NCI-H774 (cell line): ENCODE results near the gene SLC9A7.

Experiments used
- DNase-seq: peaks from one replicate; lab custom pipeline; 2025; lab: John Stamatoyannopoulos, UW

SLC9A7 gene

DNA sequence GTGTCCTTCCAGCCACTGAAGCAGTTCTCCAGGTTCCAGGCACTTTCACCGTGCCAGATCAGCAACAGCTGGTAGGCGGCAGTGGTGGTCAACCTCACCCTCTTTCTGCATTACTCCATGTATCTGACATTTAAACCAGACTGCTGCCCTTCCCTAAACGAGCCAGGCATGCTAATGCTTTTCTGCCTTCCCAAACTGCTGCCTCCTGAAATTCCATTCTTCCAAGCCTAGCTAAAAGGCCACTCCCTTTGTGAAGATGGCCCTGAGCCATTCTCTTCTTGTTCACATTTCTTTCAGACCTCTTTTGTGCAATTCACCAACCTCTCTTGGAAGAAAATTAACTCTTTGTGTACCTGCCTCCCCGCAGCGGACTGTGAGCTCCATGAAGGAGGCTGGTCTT, 111.7 kb downstream of the SLC9A7 start:
- DNase-seq, result no peak

DNA sequence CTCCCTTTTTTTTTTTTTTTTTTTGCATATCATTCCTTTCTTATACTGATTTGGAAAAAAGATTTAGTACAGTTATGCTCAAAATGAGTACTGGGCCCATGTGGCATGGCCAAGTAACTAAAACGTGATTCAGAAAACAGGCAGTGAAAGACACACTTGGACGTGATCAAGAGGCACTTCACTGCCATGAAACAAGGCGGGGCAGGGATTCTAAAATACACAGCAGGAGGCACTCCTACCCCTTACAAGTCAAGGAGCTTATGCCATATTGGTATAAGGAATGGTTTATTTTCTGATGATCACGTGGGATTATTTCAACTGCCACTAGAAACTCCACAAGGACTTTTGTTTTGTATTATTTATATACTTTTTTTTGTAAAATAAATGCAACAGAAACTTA, 113.3 kb downstream of the SLC9A7 start:
- no peak for DNase-seq

DNA sequence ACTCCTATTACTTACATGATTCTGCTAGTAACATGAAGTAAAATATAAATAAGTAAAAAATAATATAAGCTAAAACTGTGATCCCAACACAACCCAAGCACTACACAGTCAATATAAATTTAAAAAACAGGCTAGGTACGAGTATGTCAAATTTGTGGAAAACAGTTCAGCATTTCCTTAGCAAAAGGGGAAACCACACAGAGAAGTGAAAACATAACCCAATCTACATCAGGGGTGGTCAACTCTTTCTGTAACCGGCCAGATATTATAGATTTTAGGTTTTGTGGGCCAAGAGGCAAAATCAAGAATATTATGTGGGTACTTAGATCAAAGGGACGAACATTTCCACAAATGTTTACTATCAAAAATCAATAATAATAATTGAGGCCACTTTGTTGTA, 115.3 kb downstream of the SLC9A7 start:
- DNase-seq, result no peak

DNA sequence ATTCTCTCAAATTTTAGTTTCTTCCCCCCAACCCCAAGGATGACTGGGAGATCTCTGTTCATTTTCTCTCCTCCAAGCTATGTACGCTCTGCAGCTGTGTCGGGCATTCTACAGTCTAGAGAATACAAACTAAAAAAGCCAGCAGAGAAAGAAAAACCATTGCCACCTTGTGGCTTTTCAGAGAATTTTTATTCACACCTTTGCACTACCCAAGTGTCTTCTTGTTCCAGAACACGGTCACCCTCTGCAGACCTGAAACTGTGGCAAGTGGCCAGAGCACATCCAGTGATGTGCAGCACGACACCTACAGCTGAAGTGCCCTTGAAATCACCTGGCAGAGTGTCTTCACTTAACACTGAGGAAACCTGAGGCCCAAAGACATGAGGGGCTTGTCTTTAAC, 116.8 kb downstream of the SLC9A7 start:
- DNase-seq, result no peak

DNA sequence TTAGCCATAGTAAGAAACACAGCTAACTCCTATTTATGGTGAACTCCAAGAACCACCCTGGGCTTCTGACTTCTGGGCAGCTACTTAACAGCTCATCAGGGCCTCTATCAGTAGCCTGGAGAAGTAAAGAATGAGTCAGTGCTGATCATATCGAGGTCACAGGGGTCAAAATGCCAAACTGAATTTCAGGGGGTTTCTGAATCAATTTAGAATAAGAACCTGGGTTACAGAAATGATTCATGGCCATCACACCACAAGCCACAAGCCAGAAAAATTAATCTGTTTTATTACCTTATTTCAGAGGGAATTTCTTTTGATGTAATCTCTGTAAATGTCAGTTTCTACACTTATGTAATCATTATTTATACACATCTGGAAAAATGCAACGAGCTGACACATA, 121.0 kb downstream of the SLC9A7 start:
- no peak for DNase-seq

DNA sequence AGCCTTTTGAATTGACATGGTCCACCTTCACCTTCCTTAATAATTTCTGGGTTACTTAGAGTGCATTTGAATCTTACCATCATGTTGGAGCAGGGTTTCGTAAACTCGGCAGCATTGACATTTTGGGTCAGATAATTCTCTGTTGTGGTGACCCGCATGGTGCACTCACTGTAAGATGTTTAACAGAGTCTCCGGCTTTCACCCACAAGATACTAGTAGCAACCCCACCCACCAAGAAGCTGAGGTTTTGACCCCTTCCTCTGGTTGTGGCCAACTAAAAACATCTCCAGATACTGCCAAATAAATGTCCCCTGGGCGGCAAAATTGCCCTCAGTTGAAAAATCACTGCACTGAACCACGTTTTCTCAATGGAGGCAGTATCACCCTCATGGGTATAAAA, 122.7 kb downstream of the SLC9A7 start:
- no peak for DNase-seq

DNA sequence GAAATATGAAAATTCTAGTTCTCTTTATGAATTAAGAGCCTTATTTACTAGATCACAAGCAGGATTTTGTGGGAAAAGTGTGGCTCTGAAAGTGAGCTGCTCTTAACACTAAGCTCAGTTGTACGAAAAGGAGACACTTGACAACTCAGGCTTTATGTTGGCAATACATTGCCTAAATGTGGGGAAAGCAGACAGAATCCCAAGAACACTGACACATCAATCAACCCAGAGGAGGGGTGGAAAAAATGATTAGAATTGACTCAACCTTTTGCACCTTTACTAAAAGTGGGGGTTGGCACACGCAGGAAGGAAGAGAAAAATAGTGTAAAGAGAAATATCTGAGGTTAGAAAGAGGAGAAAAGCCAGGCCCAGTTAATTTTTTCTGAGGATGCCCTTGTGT, 123.7 kb downstream of the SLC9A7 start:
- no peak for DNase-seq

DNA sequence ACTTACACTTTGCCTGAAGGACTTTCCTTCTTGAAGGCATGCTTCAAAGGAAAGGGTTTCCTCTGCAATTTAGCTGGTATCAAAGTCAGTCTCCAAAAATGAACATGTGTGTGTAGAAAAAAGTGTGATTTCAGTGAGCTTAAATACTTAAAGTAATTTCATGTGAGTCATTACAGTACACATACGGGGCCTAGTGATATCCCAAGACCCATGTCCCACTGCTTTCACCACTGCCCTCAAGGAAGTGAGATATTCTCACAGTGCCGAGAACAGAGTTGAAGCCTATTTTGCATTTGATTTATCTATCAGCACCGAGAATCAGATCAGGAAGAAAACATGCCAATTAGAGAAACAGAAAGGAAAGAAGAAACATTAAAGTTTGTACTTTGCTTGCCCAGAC, 124.3 kb downstream of the SLC9A7 start:
- DNase-seq, result no peak

DNA sequence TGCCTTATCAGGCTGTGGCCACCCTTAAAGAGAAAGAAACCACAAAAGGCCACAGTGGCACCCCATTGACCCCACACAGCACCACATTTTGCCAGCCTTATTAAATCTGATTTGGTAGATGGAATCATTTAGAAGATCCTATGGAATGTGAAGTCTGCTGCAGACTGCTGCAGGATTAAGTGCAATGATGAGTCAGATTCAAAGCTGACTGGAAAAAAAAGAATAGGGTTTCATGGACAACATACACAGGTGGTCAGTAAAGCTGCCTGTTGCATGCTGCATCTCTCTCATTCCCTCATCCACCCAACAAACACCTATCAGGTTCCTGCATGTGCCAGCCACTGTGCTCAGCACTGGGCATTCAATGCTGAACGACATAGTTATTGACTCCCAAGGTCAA, 128.8 kb downstream of the SLC9A7 start:
- no peak for DNase-seq

DNA sequence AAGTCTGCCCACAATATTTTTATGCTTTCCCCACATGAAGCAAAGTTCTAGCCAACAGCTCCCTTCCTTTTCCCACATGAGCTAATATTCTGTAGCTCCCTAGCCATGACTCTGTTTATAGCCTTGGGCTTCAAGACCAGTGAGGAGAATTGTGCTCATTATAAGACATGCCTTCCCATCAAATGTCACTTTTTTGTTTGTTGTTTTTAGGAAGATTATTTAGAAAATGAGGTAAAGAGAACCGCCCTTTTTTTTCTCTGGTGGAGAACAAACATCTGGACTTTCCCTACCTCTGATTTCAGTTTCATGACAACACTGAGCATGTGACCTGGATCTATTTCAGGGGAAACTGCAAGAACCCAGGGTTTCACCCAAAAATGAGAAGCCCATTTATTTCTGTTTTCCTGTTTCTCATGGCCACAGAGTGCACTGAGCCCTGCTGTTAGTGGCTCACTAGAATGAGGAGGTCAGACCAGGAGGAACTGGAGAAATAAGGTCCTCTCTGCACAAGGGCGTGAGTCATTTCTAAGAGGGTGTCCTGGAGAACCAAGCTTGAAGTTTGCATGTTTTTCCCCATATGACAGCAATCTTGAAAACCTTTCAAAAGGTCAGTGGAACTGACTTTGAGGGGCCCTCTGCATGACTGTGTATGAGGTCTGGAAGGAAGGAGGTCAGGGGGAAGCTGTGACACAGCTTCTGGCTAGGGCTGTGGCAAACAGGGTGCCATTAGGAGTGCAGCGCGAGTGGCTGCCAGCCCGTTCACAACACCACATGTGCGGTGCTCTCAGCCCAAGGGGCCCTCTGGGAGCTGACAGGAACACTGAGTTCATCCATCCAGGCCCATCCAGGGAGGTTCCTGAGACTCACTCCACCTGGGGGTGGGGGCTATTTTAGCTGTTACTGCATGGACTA, 130.2 kb downstream of the SLC9A7 start:
- DNase-seq, result no peak

DNA sequence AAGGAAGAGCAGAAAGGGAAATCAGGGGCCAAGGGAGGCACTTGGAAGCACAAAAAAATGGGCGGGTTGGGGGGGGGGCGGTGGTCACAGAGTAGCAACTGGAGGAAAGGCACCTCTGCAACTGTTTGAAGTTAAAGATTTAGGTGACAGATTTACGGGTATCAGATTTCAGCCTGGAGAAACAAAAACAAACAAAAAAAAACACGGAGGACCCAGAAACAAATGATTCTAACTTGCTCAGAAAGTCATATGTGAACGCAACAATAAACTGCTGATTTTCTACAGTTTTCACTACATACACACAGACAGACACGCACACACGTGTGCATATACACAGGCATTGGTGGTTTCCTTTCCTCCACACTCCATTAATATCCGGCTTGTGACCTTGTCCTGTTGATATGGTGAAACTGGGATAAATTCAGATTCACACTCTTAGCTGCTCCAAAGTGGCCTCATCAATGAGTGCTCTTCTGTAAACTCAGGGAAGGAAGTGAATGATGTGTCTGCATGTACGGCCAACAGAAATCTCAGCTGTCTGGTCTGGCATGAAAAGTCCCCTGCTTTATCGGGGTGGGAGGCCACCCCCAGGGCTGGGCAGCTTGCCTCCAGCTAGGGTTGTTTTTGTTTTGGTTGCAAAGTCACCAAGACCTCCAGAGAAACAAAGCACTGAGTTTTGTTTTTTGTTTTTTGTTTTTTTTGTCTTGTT, 131.1 kb downstream of the SLC9A7 start:
- no peak for DNase-seq

DNA sequence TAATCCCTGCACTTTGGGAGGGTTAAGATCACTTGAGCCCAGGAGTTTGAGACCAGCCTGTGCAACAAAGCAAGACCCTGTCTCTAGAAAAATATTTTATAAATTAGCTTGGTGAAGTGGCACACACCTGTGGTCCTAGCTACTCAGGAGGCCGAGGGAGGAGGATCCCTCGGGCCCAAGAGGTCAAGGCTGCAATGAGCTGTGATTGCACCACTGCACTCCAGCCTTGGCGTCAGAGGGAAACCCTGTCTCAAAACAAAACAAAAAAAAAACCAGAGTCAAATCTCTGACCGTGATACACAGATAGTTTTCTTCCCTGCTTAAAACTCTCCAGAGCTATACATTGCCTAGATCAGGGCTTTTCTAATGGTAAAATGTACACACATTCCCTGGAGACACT, 131.9 kb downstream of the SLC9A7 start:
- DNase-seq, result no peak

DNA sequence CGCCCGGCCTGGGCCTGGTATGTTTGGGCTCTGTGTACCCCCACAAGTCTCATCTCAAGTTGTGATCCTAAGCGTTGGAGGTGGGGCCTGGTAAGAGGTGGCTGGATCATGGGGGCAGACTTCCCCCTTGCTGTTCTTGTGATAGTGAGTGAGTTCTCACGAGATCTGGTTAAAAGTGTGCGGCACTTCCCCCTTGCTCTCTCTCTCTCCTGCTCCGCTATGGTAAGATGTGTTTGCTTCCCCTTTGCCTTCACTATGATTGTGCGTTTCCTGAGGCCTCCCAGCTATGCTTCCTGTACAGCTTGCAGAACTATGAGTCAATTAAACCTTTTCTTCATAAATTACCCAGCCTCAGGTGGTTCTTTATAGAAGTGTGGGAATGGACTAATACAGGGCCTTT, 132.4 kb downstream of the SLC9A7 start:
- DNase-seq, result no peak

DNA sequence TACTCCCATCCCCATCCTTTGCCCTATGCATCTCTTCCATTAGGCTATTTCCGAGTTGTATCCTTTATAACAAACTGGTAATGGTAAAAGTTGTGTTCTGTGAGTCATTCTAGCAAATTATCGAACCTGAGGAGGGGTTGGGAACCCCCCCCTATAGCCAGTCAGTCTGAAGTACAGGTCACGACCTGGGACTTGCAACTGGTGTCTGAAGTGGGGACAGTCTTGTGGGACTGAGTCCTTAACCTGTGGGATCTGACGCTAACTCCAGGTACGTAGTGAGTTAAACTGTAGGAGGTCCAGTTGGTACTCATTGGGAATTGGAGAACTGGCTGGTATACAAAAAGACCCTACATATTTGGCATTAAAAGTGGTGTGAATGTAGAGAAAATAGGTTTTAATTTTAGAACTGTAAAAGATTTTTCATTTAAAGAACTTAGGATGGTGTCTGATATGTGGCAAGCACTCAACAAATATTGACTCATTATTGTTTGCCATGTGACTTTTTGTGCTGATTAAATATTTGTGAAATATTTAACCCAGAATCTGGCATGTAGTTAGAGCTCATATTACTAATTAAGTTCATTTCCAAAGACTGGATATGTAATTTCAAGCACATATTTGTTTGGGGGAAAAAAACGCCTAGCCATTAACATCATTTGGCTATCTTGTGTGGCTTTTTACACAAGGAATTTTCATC, 134.7 kb downstream of the SLC9A7 start:
- DNase-seq, result no peak

DNA sequence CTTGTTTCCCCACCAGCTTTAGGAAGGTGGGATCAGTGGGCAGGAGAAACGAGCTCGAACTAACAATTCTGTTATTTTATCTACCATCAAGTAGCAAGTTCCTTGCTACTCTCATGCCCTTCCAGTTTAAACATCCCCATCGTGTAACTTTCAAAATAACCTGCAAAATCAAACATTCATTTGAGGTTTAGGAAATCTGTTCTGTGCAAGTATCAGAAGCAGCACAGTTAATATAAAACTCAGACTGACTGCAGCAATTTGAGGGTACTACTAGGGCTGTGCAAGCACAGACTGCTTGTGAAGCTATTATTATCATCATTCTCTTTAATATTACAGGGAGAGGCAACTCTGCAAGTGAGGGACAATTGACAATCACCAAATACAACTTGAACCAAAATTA, 137.3 kb downstream of the SLC9A7 start:
- no peak for DNase-seq

DNA sequence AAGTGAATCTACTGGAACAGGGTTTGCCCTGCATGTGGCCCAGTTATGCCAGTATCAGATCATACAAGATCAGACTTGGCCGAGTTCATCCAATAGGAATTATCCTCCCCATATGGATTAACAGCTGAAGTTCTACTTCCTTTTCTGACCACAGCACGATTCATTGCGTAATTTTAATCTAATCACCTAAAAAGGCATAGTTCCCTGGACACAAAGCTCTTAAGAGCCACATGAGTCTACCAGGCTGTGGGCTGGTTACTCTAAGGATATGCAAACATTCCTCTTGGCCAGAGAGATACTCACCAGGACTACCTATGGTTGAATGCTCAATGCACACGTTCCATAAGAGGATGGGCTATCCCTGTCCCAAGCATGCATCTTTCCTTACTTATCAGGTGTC, 138.4 kb downstream of the SLC9A7 start:
- DNase-seq, result no peak

DNA sequence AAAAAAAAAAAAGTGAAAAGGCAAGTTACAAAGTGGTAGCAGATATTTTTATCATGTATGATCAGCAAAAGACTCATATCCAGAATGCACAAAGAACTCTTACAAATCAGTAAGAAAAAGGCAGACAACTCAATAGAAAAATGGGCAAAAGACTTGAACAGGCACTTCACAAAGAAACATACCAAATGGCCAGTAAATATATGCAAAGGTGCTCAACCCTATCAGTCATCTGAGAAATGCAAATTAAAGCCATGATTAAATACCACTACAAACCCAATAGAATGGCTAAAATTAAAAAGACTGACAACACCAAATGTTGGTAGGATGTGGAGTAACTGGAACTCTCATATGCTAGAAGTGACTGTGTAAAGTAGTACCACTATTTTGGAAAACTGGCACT, 140.0 kb downstream of the SLC9A7 start:
- no peak for DNase-seq

DNA sequence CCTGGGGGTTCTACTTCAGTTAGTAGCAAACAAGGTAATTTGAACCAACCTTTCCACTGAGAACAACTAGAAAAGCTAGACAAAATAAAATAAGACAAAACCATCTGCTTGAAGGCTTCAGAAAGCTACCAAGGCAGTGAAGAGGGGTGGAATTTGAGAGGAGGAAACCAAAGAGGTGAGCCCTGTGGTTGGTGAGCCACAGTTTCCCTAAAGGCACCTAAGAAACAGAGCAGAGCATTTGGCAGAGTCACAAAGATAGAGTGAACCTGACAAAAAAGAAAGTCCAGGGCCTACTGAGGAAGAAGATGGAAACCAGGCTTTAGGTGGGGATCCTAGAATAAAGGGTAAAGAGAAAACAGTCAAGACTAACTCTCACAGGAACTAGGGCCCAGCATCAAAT, 141.0 kb downstream of the SLC9A7 start:
- no peak for DNase-seq

DNA sequence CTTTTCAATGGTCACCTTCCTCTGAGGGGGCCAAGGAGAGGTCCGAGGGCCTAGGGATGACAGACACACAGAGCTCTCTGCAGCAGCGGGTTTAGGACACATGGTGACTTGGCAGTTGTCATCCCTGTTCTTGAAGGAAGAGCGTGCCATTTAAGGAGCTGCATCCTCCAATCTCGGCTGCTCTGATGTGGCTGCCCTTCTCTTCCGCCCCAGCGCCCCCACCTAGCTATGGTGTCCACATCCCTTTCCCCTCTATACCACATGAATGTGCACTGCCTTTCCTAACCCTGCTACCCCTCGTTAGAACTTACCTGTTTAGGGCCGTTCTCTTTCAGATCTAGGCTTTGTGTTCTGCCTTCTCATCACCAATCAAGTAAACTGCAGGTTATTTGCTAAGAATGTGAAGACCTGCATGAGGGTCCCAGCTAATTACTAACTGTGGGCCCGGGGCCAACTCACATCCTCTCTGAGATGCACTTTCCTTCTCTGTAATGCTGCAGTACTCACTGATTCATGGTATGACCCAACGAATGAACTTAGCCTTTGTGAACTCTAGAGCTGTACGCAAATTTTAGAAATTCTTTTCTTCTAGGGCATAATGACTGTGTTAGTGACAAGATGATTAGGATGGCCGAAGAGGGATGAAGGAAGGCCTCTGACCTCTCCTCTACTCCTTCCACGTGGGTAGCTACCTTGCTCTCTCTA, 147.1 kb downstream of the SLC9A7 start:
- DNase-seq, result no peak

DNA sequence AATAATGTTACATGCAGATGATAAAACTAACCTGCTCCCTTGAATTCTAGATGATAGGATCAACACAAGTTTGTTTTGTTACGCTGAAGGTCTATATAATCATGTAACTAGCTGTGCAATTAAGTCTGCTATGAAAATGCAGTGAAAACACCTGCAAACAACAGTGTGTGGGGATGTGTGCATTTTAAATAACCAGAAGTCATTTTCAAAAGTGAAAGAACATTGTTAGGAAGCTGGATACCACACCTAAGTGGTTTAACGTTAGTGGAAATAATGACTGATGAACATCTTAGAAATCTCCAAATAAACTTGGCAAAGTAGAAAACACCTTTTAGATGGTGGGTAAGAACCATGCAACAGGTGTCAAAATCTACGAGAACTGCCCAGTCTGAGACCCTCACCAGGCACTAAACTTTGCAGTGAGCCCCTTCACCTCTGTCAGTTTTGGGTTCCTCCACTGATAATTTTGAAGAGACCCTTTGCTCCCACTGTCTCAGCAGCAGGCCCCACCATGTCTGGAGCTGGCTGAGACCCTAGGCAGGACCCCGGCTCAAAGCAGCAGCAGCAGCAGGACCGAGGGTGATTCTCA, 148.8 kb downstream of the SLC9A7 start:
- no peak for DNase-seq

DNA sequence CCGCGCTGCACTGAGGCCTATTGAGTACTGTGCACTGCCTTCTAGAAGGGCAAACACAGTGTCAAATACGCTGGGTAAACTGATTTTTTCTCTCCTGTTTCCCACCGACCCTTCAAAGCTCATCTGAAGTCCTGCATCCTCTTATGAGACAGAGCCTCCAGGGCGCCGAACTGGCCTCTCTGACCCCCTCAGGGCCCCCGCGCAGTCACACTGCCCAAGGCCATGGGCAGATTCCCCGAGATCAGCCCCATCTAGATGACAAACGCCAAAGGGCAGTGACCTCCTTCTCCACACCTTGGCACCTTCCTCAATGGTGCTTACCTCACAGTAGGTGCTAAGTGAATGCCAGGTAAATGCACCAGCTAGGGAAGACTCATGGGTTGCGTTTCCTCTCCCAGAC, 151.0 kb downstream of the SLC9A7 start:
- no peak for DNase-seq
